ENCODE data around the gene RANBP3.
"Not testable (repeated sequence)": the region's sequence is repeated elsewhere in the genome, so short reads cannot be mapped to it uniquely, and the experiment has no call there.

Gene RANBP3

GRCh38 chr19:5963259-5963658 lies 14.7 kb downstream of the RANBP3 start:
- not testable (repeated sequence) for DNase-seq

- DNase-seq = peak in 1 of 2 experiments; percentile 31
Measured at GRCh38 chr19:5961969-5962945, 15.7 kb downstream of the RANBP3 start.

GRCh38 chr19:5961641-5961968 lies 16.3 kb downstream of the RANBP3 start:
- not testable (repeated sequence) for DNase-seq

DNA sequence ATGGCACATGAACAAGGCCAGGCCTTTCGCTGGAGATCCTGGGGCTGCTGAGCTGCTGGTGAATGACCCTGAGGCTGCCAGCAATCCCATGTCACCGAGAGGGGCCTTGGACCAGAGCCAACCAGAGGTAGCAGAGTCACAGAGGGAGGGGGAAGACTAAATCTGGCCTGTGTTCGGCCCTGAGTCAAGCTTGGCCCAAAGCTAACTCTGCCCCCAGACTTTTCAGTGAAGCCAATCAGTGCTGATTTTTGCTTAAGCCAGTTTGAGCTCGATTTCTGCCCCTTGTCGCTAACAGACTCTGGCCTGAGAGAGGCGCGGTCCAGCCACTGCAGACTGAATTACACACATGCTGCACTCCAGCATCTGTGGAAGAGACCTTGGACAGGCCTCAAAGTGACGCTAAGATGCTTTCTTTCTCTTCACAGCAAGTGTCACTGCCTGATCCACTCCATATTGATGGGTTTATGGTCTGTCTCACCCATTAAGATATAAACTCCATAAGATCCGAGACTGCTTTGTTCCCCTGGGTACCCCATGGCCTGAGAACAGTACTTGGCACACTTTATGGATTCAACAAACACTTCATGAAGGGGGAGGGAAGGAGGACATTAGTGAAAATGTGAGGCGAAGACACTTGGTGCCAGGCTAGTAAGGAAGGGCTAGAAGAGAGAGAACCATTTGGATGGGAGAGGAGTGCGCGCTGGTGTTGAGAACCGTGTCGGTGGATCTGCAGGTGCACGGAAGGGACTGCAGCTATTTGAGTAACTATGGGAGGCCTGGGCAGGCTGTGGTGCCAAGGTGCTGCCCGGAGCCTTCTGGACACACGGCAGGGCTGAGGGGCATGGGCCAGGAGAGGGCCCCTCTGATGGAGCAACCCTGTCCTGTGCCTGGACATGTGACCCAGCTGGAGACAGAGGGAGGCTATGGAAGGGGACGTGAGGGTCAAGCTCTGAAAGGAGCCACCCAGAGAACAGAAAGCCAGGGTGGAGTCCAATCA lies 17.6 kb downstream of the RANBP3 start:
- no peak for DNase-seq

GRCh38 chr19:5959260-5960004 lies 18.5 kb downstream of the RANBP3 start:
- DNase-seq = no peak

- no peak for DNase-seq
Measured at GRCh38 chr19:5958851-5959122, 19.2 kb downstream of the RANBP3 start.

DNA sequence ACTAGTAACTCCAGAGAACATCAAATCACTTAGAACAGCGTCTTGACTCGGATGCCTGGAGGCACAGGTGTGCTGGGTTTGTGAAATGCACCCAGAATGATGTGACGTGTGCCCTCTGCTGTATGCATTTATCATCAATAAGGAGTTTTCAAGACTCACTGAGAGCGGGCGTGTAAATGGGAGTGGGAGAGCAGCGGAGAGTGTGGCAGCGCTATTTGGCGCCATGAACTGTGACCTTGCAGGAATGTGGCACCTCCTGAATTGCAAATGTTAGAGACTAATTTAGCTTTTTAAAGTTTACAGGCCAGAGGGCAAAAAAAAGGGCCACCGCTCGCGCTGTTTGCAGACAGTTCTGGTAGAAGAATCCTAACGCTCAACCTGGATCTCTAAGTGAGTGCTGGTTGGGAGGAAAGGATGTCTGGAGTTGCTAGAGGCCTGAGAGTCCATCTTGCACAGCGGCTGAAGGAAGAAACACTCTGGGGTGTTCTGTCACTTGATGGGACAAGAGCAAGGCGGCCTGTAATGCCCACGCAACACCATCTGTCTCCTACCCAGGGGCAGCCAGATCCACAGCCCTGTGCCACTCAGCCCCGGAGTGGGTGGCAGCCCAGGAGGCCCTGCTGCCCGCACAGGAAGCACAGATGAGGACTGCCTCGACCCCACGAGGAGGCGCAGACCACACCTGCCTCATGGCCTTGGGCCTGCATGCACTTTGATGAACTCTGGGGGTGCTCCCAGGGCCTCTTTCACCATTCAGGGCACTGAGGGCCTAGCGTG lies 19.7 kb downstream of the RANBP3 start:
- DNase-seq = no peak

DNA sequence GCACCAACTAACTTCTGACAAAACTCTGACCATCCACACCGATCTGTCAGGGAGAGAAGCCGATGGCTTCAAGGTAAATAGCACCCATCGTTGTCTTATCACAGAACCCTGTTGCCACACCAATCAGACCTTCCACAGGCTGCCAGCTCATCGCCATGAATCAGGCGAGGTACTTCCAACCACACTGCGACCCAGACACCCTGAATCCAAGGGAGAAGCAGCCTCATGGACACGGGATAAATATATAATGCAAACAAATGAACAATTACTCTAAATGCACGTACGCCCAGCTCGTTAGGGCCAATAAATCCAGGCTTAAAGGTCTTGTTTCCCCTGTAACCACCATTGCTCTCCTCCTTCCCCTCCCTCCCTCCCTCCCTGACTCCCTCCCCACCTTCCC lies 20.8 kb downstream of the RANBP3 start:
- no peak for DNase-seq

DNA sequence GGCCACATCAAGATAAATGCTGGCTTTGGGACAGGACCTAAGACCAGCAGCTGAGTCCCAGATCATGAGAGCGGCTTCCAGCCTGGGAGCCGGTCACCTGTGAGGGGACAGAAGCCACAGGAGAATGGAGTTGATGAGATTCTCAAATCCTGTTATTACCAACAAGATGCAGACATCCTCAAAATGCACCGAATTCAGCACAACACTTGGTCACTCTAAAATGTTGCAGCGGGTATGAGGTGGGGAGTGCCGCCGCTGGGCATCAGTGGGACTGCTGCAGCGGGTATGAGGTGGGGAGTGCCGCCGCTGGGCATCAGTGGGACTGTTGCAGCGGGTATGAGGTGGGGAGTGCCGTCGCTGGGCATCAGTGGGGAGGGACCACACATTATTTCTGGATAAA lies 21.2 kb downstream of the RANBP3 start:
- DNase-seq = no peak

DNA sequence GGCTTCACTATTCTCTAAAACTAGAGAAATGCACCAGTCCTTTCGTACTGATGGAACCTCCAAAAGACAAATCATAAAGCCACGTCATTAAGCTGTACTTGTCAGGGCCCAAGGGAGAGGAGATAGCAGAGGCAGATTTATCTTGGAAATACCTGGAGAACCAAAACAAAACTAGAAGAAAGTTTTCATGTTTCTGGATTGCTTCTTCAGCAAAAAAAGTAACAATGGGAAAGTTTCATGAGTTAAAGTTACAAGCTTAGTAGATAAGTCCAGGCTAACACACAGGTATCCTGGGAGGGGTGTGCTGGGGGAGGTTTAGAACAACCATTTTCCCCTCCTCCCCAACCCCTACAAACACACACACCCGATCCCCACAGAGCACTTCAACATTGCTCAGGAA lies 21.6 kb downstream of the RANBP3 start:
- no peak for DNase-seq

DNA sequence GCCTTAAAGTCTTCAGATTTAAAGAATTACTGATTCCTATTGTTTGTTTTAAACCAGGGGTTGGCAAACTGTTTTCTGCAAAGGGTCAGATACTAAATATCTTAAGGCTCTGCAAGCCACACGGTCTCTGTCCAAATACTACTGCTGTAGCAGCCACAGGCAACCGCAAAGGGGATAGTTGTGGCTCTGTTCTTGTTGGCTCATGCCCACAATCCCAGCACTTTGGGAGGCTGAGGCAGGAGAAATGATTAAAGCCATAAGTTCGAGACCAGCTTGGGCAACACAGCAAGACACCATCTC lies 22.4 kb downstream of the RANBP3 start:
- DNase-seq = no peak

GRCh38 chr19:5954293-5954692 lies 23.6 kb downstream of the RANBP3 start:
- no peak for DNase-seq

DNA sequence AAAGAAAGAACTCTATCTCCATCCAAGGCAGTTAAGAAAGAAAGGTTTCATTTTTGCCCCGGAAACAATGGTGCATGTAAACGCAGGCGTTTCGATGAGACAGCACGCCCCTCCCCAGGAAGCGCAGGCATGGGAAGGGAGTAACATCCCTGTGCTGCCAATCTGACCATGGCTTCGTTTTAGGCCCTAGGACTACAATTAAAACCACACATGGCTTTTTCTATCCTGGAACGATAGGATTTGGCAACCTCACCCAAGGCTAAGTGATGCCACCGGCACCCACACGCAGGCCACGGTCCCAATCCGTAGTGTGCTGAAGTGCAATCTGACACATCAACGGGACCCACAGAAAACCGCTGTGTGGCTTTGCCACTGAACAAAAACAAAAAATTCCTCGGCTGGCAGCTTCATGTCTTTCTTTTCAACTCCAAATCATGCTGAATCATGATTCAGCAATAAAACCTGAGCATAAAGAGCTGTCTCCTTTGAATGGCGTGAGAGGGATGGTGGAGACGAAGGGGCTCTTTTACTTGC lies 24.2 kb downstream of the RANBP3 start:
- DNase-seq = no peak

- no peak for DNase-seq
Measured at GRCh38 chr19:5953030-5953589, 24.8 kb downstream of the RANBP3 start.

DNA sequence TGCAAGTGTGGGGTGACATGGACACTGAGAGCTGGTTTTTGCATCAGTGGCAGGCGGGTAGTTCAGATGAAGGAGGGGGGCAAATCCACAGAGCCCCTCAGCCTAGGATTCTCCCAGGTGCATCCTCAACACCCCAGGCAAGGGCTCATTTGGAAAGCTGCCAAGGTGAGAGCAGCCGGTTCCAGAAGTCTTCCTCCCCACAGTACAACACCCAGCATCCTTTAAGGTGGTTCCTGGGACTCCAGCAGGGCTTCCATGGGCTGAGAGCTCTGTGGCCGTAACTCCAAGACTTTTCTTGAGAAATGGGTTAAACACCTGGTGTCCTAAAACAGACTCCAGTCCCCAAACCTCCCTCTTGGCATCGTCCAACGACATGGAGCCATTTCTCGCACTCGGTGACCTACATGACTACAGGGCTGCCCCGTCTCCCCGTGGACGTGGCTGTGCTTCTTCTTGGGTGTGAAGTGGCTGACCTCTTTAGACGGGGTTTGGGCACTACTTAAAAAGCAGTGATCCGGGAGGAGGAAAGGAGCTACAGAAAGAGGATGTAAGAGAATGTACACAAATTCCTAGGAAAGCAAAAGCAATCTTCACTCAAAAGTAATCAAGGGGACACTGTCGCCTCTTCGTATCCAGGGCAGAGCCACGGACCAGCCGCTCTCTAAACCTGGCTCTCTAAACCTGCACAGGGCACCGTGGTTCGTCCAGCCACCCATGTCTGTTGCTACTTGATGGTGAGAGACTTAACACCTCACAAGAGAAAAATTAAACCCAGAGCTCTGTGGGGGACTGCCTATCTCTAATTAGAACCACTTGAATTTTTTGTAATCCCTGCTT lies 25.5 kb downstream of the RANBP3 start:
- DNase-seq = no peak

DNA sequence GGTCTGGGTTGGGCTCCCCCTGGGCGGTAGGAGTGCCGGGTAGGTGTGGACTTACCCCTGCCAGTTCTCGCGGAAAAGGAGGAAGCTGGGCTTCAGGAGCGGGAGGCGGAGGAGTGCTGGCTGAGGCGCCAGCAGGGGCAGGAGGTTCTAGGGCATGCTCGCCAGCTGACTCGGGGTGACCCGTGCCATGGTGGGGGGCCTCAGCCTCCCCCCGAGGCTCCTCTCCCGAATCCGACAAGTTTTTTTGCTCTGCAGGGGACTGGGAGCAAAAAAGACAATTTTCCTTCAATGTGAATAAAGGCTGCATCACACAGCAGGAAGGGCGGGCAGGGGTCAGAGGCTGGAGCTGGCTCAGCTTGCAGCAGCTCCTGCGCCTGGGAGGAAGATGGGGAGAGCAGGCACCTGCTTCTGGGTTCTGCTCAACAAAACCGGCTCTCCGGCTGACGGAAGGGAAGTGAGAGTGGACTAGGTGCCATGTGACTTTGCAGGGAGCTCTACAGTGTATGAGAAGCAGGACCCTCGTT lies 26.5 kb downstream of the RANBP3 start:
- DNase-seq = no peak

- no peak for DNase-seq
Measured at GRCh38 chr19:5950741-5951140, 27.2 kb downstream of the RANBP3 start.

DNA sequence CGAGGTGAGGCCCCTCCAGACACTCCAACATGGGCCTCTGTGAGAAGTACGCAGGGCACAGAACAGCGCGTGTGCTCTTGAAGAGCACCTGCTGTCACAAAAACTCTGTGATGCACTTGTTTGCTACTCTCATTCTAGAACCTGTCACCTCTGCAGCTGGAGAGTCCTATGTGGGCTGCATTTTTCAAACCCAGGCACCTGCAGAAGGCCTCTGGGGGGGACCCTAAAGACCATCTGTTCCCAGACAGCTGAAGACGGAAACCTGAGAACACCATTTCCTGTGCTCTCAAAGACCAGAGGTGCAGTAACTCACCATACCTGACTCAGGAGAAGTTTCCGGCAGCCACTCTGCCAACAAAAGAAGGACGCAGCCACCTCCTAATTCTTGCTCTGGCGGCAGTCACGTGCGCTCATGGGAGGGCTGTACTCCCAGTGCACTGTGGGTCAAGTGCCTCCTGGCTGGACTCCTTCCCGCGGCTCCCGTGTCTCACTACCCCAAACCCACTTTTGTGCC lies 28.1 kb downstream of the RANBP3 start:
- DNase-seq = no peak

DNA sequence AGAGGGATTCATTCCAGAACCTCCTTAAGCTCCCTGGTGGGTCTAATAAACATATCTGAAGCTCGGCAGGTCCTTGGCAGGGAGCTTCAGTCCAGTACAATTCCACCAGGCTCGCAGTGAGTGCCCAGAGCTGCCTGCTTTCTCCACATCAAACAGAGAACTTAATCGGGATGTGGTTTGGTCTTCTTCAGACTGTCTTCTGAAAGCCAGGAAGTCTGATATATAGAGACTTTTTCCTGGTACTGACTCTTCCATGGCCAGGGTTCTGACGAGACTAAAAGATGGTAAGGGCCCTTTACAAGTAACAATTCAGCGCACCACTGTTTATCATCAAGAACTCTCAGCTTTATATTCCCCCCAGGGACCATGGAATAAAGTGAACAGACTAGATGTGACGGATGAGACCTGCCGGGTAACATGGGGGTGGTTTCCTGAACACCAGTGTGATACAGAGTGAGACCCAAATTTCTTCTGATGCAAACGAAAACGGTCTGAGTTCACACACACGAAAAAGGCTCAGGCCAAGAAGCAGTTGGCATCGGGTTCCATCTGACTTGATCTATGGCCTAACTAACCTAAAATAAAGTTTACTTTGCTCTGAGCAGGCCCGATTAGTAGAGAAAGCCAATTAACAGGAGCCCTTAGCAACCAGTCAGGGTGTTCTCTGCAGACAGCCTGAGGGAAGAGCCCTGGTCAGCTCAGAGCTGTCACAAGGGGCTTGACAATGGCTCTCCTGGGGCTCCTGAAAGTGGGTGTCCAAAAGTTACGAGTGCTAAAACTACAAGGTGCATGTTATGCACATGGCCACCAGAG lies 29.0 kb downstream of the RANBP3 start:
- DNase-seq = no peak

DNA sequence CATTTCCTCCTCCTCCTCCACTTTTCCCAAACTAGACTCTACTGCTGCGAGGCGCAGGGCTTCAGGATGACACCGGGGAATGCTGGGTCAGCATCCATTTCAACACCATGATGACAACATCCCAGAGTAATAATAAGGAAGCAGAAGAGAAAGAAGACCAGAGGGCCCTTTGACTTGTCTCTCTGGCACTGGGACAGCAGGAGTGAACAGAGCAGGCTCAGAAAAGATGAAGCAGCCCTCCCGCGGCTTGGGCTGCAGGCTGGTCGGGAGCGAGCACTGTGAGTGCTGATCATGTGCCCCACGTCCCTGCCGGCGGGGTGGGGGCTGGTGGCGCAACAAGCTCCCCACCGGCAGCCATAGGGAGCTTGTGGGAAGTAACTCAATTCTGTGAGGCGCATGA lies 30.5 kb downstream of the RANBP3 start:
- no peak for DNase-seq

Measured in NCI-H526 (cell line).